HG02571 (cell line): ENCODE measurements around the gene NT5M.

ENCODE experiments used
- ATAC-seq: cut with Tn5 transposase; IDR thresholded peaks from one replicate; pipeline ENCODE4 v1.9.1; 2021; ENCODE audit warnings: mild to moderate bottlenecking, moderate library complexity; ENCODE audit not compliant: unreplicated experiment

Gene NT5M

DNA sequence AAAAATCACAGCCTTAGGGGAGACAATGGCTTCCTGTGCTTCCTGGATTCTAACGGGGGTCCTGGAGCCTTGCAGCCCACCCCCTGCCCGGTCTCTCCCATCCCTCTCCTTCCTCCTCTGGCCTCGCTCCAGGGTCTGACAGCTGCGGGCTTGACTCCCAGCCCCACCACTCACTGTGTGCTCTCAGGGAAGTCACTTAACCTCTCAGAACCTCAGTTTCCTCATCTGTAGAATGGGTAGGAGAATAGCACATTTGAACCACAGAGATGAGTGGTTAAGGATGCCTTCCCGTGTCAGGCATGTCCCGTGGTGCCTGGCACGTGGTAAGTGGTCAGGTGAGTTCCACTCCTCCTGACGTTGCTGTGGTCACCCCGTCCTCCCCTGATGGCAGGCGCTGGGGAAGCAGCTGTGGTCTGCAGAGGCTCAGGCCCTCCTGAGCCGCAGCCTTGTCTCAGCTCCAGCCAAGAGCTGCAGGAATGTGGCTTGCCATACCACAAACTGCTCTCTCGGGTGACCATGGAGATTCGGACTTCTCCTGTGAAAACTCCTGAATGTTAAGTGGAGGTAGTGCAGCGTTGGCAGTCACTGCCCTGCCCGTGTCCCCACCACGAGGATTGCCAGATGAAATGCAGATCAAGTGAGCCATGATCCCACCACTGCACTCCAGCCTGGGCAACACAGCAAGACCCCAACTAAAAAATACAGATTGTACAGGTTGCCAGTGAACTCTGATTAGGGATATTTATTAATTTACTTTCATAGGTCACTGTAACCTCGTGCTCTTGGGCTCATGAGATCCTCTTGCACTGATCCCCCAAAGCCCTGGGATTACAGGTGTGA is 85.7 kb downstream of the NT5M start:
- ATAC-seq, result no peak

DNA sequence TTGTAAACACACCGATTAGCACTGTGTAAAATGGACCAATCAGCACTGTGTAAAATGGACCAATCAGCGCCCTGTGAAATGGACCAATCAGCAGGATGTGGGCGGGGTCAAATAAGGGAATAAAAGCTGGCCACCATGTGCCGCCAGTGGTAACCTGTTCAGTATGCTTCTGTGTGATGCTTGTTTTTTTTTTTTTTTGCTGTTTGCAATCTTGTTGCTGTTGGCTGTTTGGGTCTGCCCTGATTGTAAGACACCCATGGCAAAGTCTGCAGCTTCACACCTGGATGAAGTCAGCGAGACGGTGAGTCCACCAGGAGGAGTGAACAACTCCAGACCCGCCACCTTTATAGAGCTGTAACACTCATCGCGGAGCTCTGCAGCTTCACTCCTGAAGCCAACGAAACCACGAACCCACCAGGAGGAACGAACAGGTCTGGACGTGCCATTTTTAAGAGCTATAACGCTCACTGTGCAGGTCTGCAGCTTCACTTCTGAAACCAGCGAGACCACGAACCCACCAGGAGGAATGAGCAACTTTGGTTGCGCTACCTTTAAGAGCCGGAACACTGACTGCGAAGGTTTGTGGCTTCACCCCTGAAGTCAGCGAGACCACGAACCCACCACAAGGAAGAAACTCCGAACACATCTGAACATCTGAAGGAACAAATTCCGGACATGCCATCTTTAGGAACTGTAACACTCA is 88.6 kb downstream of the NT5M start:
- ATAC-seq, result no peak

DNA sequence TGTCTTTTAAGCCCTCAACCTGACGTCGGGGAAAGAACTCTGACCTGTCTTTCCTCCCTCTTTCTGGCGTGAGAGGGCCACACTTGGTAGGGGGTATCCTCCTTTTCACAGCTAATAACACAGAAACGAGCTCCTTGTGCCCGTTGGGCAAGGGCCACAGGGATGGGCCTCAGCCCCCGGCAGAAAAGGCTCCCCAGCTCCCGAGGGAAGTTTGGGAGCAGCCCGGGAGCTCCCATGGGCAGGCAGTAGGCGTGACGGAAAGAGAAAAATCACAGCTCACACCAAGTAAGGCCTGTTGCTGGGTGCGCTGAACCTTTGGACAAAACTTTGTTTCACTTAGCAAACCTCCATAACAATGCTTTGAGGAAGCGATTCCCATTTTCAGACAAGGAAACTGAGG is 90.8 kb downstream of the NT5M start:
- no peak for ATAC-seq

DNA sequence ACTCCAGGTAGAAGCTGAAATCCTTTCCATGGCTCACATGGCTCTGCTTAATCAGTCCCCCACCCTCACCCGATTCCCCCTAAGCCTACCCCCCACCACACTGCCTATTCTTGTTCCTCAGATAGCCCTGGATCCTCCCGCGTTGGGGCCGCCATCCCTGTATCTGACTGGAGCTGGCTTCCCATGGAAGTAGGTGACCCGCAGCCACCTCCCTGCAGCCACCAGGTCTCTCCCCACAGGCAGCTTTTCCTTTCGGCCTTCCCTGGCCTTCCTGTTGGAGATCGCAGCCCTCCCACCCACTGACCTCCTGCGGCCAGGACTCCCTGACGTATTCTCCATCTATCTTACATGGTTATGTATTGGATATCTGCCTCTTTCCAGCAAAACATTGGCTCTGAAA is 91.3 kb downstream of the NT5M start:
- ATAC-seq, result no peak

DNA sequence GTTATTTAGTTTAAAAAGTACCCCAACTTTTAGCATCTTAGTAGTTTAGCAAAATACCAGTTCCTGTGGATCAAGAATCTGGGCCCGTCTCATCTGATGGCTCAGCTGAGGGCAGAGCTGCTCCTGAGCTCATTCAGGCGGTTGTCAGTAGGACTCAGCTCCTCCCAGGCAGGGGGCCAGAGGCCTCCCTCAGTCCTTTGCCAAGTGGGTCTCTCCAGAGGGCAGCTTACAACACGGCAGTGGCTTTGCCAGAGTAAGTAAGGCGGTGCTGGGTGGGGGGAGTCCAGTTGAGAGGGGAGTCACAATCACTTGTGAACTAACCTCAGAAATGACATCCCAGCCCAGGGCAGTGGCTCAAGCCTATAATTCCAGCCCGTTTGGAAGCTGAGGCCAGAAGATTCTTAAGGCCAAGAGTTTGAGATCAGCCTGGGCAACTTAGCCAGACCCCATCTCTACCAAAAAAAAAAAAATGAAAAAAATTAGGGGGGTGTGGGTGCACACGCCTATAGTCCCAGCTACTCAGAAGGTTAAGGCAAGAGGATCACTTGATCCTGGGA is 92.2 kb downstream of the NT5M start:
- ATAC-seq, result no peak

DNA sequence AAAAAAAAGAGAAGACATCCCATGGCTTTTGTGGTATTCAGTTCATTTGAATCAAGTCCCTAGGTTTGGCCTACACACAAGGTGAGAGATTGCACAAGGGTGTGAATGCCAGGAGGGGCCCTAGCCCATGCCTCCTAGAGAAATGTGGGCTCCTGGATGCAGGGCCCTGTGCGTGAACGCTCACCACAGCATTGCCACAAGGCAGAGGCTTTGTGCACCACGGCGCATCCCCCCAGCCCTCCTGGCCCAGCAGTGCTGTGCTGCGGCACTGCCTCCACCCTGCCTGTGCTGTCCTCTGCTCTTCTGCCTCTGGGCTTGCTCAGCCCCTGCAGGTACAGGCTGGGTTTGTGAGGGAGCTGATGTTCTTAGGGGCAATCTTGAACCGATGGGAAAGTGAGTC is 92.7 kb downstream of the NT5M start:
- no peak for ATAC-seq
